SK-N-SH treated with all-trans-retinoic acid at 6 μM for 48 hours (cell line): ENCODE measurements around the gene MRTFA.

Source experiments
- ARNTL ChIP-seq: fragments of 450-650 bp; formaldehyde crosslinking; IDR thresholded peaks from 2 replicates; pipeline ENCODE4 v1.5.0; 2020; ENCODE audit warnings: low read depth, mild to moderate bottlenecking, moderate library complexity, borderline replicate concordance
- BACH2 ChIP-seq: fragments of 250-450 bp; sonication (Bioruptor Pico); IDR thresholded peaks from 2 replicates; pipeline ENCODE4 v1.9.0; 2021; ENCODE audit warnings: mild to moderate bottlenecking, borderline replicate concordance
- RARB ChIP-seq: fragments of 250-450 bp; sonication (Bioruptor Pico); IDR thresholded peaks from 2 replicates; pipeline ENCODE4 v1.8.0; 2021; ENCODE audit warnings: mild to moderate bottlenecking, moderate library complexity
- ZNF8 ChIP-seq: fragments of 450-650 bp; formaldehyde crosslinking; IDR thresholded peaks from 2 replicates; pipeline ENCODE4 v1.5.0; 2020; ENCODE audit warnings: mild to moderate bottlenecking, moderate library complexity
- TF ChIP-seq, protein P1 (sequence below): fragments of 250-450 bp; sonication (Bioruptor Pico); IDR thresholded peaks from 2 replicates; pipeline ENCODE4 v1.5.1; 2020; ENCODE audit warnings: low read depth, mild to moderate bottlenecking, moderate library complexity

DNA sequence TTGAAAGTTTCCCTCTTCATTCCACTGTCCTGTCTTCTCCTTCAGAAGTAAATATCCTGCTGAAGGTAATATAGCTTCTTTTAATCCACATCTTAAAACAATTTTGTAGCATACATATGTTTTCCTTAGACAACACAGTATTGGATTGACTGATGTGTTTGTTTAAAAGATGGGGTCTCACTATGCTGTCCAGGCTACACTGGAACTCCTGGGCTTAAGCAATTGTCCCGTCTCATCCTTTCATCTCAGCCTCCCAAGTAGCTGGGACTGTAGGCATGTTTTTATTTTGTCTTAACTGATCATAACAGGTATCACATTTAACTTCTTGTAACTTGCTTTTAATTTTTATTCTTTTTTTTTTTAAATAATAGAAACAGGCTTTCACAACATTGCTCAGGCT lies 55.9 kb downstream of the MRTFA start:
- no peak for TF ChIP-seq ZNF8
- TF ChIP-seq, protein P1, sequence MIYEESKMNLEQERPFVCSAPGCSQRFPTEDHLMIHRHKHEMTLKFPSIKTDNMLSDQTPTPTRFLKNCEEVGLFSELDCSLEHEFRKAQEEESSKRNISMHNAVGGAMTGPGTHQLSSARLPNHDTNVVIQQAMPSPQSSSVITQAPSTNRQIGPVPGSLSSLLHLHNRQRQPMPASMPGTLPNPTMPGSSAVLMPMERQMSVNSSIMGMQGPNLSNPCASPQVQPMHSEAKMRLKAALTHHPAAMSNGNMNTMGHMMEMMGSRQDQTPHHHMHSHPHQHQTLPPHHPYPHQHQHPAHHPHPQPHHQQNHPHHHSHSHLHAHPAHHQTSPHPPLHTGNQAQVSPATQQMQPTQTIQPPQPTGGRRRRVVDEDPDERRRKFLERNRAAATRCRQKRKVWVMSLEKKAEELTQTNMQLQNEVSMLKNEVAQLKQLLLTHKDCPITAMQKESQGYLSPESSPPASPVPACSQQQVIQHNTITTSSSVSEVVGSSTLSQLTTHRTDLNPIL (CRISPR knock-in tag): no peak
- no peak for TF ChIP-seq BACH2 (CRISPR knock-in tag)
- TF ChIP-seq RARB (CRISPR knock-in tag): no peak
- no peak for TF ChIP-seq ARNTL (CRISPR knock-in tag)
